GM18507 (cell line): ENCODE results near the gene RDH14.

Experiments
- DNase-seq: peaks from one replicate; pipeline ENCODE4 v3.0.0; 2011; ENCODE audit warnings: low read depth; ENCODE audit not compliant: insufficient read length; ENCODE audit errors: extremely low spot score
- FAIRE-seq: peaks from 2 replicates; lab custom pipeline; 2011; peaks lifted over from hg19 to GRCh38; lab: Jason Lieb, UNC

RDH14 gene

GRCh38 chr2:18560031-18560796, at the start of gene RDH14:
Gene RDH14 (minus strand): TSS chr2:18560653. CDS start chr2:18560572, 81 bp downstream.
- DNase-seq (peak; percentile 62), FAIRE-seq (peak; percentile 98)

GRCh38 chr2:18610090-18610489, 49.6 kb upstream of the RDH14 start:
- DNase-seq: no peak
- FAIRE-seq: no peak

GRCh38 chr2:18605115-18605514, 44.7 kb upstream of the RDH14 start:
- no peak for FAIRE-seq
- no peak for DNase-seq

GRCh38 chr2:18604531-18604885, 44.1 kb upstream of the RDH14 start:
- FAIRE-seq: no peak
- DNase-seq: no peak

GRCh38 chr2:18603854-18604530, 43.5 kb upstream of the RDH14 start:
- no peak for FAIRE-seq
- no peak for DNase-seq

- DNase-seq (no peak), FAIRE-seq (no peak)
Observed at GRCh38 chr2:18602298-18602697, 41.8 kb upstream of the RDH14 start.

GRCh38 chr2:18600255-18600613, 39.8 kb upstream of the RDH14 start:
- FAIRE-seq: no peak

GRCh38 chr2:18599509-18600254, 39.2 kb upstream of the RDH14 start:
- DNase-seq: no peak
- FAIRE-seq: no peak

More at GRCh38 chr2:18600255-18600613, 39.8 kb upstream of the RDH14 start:
- no peak for DNase-seq

- FAIRE-seq: no peak
- DNase-seq: no peak
Observed at GRCh38 chr2:18598848-18599484, 38.5 kb upstream of the RDH14 start.

- DNase-seq (no peak), FAIRE-seq (no peak)
Observed at GRCh38 chr2:18597618-18598017, 37.2 kb upstream of the RDH14 start.

- DNase-seq: no peak
- FAIRE-seq: no peak
Observed at GRCh38 chr2:18596993-18597392, 36.5 kb upstream of the RDH14 start.

- no peak for DNase-seq
- FAIRE-seq: no peak
Observed at GRCh38 chr2:18593496-18593895, 33.0 kb upstream of the RDH14 start.

GRCh38 chr2:18592372-18592771, 31.9 kb upstream of the RDH14 start:
- FAIRE-seq (no peak), DNase-seq (no peak)

- FAIRE-seq (no peak), DNase-seq (no peak)
Observed at GRCh38 chr2:18589354-18589753, 28.9 kb upstream of the RDH14 start, which contains the start of gene NT5C1B. Gene NT5C1B (minus strand): TSS chr2:18589569. CDS start chr2:18589468, 101 bp downstream.

- no peak for DNase-seq
- no peak for FAIRE-seq
Observed at GRCh38 chr2:18588802-18589201, 28.3 kb upstream of the RDH14 start.

- FAIRE-seq (no peak), DNase-seq (no peak)
Observed at GRCh38 chr2:18588049-18588448, 27.6 kb upstream of the RDH14 start.

- DNase-seq (no peak), FAIRE-seq (no peak)
Observed at GRCh38 chr2:18585526-18585925, 25.1 kb upstream of the RDH14 start.

GRCh38 chr2:18584608-18584954, 24.1 kb upstream of the RDH14 start:
- FAIRE-seq (no peak), DNase-seq (no peak)

- no peak for FAIRE-seq
- no peak for DNase-seq
Observed at GRCh38 chr2:18583905-18584607, 23.6 kb upstream of the RDH14 start.
